CD8-positive, alpha-beta memory T cell (primary cell): ENCODE data around the gene SEMA4D. TPM values are rescaled to one million over a fixed set of nuclear protein-coding genes. Genes with fewer than 3 reads are reported as not detected.

Source experiments
- CTCF ChIA-PET: fragments of 350-600 bp; sonication (Branson Sonifier 250); formaldehyde crosslinking; loops from one replicate; lab custom pipeline; 2021; ENCODE audit warnings: antibody characterized with exemption; lab: Charles Lee
- POLR2A ChIA-PET: fragments of 350-600 bp; sonication (Branson Sonifier 250); formaldehyde crosslinking; loops from one replicate; lab custom pipeline; 2021; ENCODE audit warnings: antibody characterized with exemption; lab: Charles Lee
- DNase-seq, 5 donors: peaks; one replicate each; pipeline versions ENCODE4 v3.0.0 to v3.0.0-alpha.2; 2020 to 2022; ENCODE audit warnings: mixed read lengths in 1 of 5
- H3K27ac ChIP-seq: one replicate; pipeline ENCODE4 v1.7.0; 2013; ENCODE audit warnings: low read depth, mild to moderate bottlenecking, low read length, moderate library complexity
- H3K27me3 ChIP-seq: 2 replicates; pipeline ENCODE4 v1.7.0; 2013; ENCODE audit warnings: low read length, mild to moderate bottlenecking; ENCODE audit not compliant: insufficient read depth, poor library complexity, severe bottlenecking
- H3K36me3 ChIP-seq: 2 replicates; pipeline ENCODE4 v1.7.0; 2013; ENCODE audit warnings: mild to moderate bottlenecking, low read length, moderate library complexity; ENCODE audit not compliant: insufficient read depth
- H3K4me1 ChIP-seq: 2 replicates; pipeline ENCODE4 v1.7.0; 2013; ENCODE audit warnings: mild to moderate bottlenecking, low read length, moderate library complexity; ENCODE audit not compliant: insufficient read depth
- H3K4me3 ChIP-seq: 2 replicates; pipeline ENCODE4 v1.7.0; 2013; ENCODE audit warnings: mild to moderate bottlenecking, low read length
- H3K9me3 ChIP-seq: 2 replicates; pipeline ENCODE4 v1.7.0; 2013; ENCODE audit warnings: mild to moderate bottlenecking, low read length
- H3K27ac Mint-ChIP-seq, 8 donors: one replicate each; pipeline ENCODE4 v1.8.0; 2020 to 2021; ENCODE audit warnings: mixed read lengths in 8 of 8, mild to moderate bottlenecking in 6 of 8, inconsistent platforms in 3 of 8, moderate library complexity in 3 of 8
- H3K27me3 Mint-ChIP-seq, 2 donors: one replicate each; pipeline ENCODE4 v1.8.0; 2020 to 2021; ENCODE audit warnings: mixed read lengths in 2 of 2, mild to moderate bottlenecking in 1 of 2, moderate library complexity in 1 of 2
- H3K36me3 Mint-ChIP-seq, 3 donors: one replicate each; pipeline ENCODE4 v1.8.0; 2020 to 2021; ENCODE audit warnings: mixed read lengths in 3 of 3, inconsistent platforms in 1 of 3, mild to moderate bottlenecking in 1 of 3
- H3K4me1 Mint-ChIP-seq, 3 donors: one replicate each; pipeline ENCODE4 v1.8.0; 2020 to 2021; ENCODE audit warnings: mixed read lengths in 3 of 3, inconsistent platforms in 1 of 3, mild to moderate bottlenecking in 1 of 3
- H3K4me3 Mint-ChIP-seq, 7 donors: one replicate each; pipeline ENCODE4 v1.8.0; 2020 to 2021; ENCODE audit warnings: mixed read lengths in 7 of 7, mild to moderate bottlenecking in 6 of 7, moderate library complexity in 4 of 7, inconsistent platforms in 2 of 7
- H3K9me3 Mint-ChIP-seq, 5 donors: one replicate each; pipeline ENCODE4 v1.8.0; 2020 to 2022; ENCODE audit warnings: mixed read lengths in 5 of 5, mild to moderate bottlenecking in 3 of 5, moderate library complexity in 2 of 5, inconsistent platforms in 1 of 5
- polyA plus RNA-seq: library from polyadenylated mRNA; unstranded; fragments of 300-500 nt; fragmentation: Illumina TruSeq; gene quantifications from one replicate; pipeline ENCODE4 v1.2.3, GENCODE V29; 2021
- total RNA-seq, 2 experiments: library from RNA; stranded (reverse); gene quantifications; one replicate each; pipeline ENCODE4 v1.2.3, GENCODE V29; 2021

Gene SEMA4D
- total and polyA plus RNA-seq, 3 experiments from 2014 or later = 227 to 243 (median 238) TPM

DNA sequence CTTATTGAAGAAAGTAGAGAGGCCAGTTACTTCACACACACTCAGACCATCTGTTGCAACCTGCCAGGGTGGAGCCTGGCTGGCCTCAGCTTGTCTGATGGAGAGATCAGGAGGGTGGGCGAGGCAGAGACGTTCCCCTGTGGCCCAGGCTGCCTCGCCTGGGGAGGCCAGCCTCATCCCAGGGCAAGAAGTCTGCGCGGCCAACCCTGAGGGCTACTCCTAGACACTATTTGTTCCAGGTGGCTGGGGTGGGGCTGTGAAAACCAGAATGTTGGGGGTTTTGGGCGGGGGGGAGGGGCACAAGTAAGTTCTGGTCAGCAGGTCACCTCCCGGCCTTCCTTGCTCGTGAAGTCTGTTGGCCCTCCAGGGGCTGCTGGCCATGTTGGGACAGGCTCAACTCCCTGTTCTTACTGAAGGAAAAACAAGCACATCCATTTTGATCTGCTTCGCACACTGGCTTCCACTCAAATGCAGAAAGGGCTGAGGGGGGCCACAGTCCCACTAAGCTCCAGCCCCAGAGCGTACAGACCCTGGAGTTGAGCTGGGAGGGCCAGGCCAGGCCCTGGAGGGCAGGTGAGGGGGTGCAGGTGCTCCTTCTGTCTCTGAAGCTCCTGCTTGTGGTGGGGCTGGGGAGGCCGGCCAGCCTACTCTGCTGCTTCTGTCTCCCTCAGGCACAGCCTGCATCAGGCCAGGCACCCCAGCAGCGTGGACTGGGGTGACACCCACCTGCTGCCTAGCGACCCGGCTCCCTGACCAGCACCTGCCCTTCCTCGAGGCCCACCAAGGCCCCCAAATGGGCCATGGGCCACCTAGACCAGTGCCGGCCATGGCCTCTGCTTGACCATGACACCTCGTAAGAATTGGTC is 133.0 kb downstream of the SEMA4D start:
- no peak overlapping the region for H3K27ac ChIP-seq
- peaks cover 0 to 49% (median 16%) of the 10 kb centered on the region in 3 donors for H3K36me3 Mint-ChIP-seq
- H3K4me3 ChIP-seq = no peak overlapping the region
- ChIA-PET POLR2A (no interaction called here), CTCF (no interaction called here)
- H3K36me3 ChIP-seq = peaks cover 39% of the 10 kb centered on the region
- DNase-seq = no peak
- H3K27me3 ChIP-seq = no peaks in the 10 kb centered on the region
- H3K9me3 ChIP-seq = no peaks in the 10 kb centered on the region
- no peaks in the 10 kb centered on the region for H3K4me1 ChIP-seq
- H3K4me3 Mint-ChIP-seq = peak overlapping the region in 1 of 7 donors; percentile 18
- peak overlapping the region in 6 of 8 donors; percentile 33 to 62 (median 40) for H3K27ac Mint-ChIP-seq
- H3K27me3 Mint-ChIP-seq = no peaks in the 10 kb centered on the region
- H3K9me3 Mint-ChIP-seq = no peaks in the 10 kb centered on the region
- H3K4me1 Mint-ChIP-seq = peaks cover 0 to 20% (median 2%) of the 10 kb centered on the region in 3 donors

GRCh38 chr9:89363921-89364665 is 133.8 kb downstream of the SEMA4D start:
- no peak for DNase-seq
- Histone ChIP-seq H3K4me3 (no peak overlapping the region), H3K27me3 (no peaks in the 10 kb centered on the region), H3K4me1 (no peaks in the 10 kb centered on the region), H3K27ac (no peak overlapping the region), H3K36me3 (peaks cover 45% of the 10 kb centered on the region), H3K9me3 (no peaks in the 10 kb centered on the region)
- ChIA-PET CTCF (no interaction called here), POLR2A (no interaction called here)
- peaks cover 0 to 22% (median 2%) of the 10 kb centered on the region in 3 donors for H3K4me1 Mint-ChIP-seq
- H3K27me3 Mint-ChIP-seq = no peaks in the 10 kb centered on the region
- no peaks in the 10 kb centered on the region for H3K9me3 Mint-ChIP-seq
- peak overlapping the region in 5 of 8 donors; percentile 19 to 87 (median 39) for H3K27ac Mint-ChIP-seq
- peaks cover 0 to 57% (median 17%) of the 10 kb centered on the region in 3 donors for H3K36me3 Mint-ChIP-seq
- H3K4me3 Mint-ChIP-seq = no peak overlapping the region

DNA sequence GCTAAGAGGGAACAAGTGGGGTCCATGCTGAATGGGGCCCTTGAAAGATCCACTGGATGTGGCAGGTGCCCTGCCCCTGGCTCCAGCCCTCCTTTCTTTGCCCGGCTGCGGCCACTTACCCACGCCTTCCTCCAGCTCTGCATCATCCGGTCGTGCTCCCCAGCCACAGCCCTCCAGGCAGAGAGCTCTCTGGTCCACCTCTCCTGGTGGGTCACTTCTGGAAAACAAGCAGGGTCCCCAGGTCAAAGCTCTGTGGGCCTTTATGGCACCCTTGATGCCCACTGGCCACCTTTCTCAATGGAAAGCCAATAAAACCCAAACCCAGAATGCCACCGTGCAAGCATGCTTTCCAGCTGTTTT is 134.6 kb downstream of the SEMA4D start:
- Mint-ChIP-seq H3K4me1 (peaks cover 0 to 19% (median 2%) of the 10 kb centered on the region in 3 donors), H3K27me3 (no peaks in the 10 kb centered on the region), H3K27ac (peak overlapping the region in 3 of 8 donors; percentile 11 to 51 (median 21)), H3K36me3 (peaks cover 0 to 65% (median 17%) of the 10 kb centered on the region in 3 donors), H3K4me3 (peak overlapping the region in 1 of 7 donors; percentile 56), H3K9me3 (no peaks in the 10 kb centered on the region)
- ChIA-PET CTCF (interaction anchor here (1.0 kb wide), 1 partner anchor 11 kb away, joined by 3 read pairs; no protein-coding TSS in a partner anchor), POLR2A (no interaction called here)
- no peaks in the 10 kb centered on the region for H3K27me3 ChIP-seq
- no peaks in the 10 kb centered on the region for H3K4me1 ChIP-seq
- H3K27ac ChIP-seq = no peak overlapping the region
- no peak overlapping the region for H3K4me3 ChIP-seq
- H3K9me3 ChIP-seq = no peaks in the 10 kb centered on the region
- no peak for DNase-seq
- peaks cover 53% of the 10 kb centered on the region for H3K36me3 ChIP-seq

DNA sequence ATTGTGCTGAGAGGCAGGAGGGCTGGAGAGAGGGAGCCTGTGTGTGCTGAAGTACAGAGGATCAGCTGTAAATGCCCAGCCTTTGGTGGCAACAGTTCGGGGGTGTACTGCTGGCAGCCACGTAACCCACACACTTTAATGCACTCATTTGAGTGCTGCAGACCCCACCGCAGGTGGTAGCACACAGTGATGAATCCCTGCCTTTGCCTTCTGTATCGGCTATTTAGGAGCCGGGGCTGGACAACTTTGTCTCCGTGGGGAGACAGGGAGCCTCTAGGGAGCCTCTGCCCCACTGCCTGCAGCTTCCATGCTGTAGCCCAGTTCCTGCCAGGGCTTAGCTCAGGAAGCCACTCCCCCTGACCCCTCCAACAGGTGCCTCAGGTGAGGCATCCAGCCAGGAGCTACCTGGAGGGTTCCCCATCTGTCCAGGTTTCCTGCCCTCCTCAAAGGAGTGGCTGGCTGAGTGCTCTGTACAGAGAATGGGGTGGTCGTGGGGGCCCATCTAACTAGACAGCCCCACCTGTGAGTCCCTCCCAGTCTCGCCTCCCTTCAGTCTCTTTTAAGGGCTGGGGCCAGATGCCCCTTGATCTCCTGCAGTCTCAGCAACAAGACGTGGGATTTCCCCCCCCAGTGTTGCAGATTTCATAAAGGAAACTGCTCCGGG is 135.1 kb downstream of the SEMA4D start:
- DNase-seq = no peak
- ChIA-PET CTCF (interaction anchor here (1.0 kb wide), 1 partner anchor 10 kb away, joined by 3 read pairs; no protein-coding TSS in a partner anchor), POLR2A (no interaction called here)
- Mint-ChIP-seq H3K36me3 (peaks cover 0 to 70% (median 17%) of the 10 kb centered on the region in 3 donors), H3K4me3 (no peak overlapping the region), H3K27ac (peak overlapping the region in 1 of 8 donors; percentile 21), H3K9me3 (no peaks in the 10 kb centered on the region), H3K27me3 (no peaks in the 10 kb centered on the region), H3K4me1 (peaks cover 0 to 17% (median 2%) of the 10 kb centered on the region in 3 donors)
- Histone ChIP-seq H3K27me3 (no peaks in the 10 kb centered on the region), H3K9me3 (no peaks in the 10 kb centered on the region), H3K36me3 (peaks cover 58% of the 10 kb centered on the region), H3K27ac (no peak overlapping the region), H3K4me3 (no peak overlapping the region), H3K4me1 (no peaks in the 10 kb centered on the region)

GRCh38 chr9:89361816-89362646 is 135.9 kb downstream of the SEMA4D start:
- Histone ChIP-seq H3K36me3 (peaks cover 65% of the 10 kb centered on the region), H3K27me3 (no peaks in the 10 kb centered on the region), H3K9me3 (no peaks in the 10 kb centered on the region), H3K4me3 (no peak overlapping the region), H3K27ac (no peak overlapping the region), H3K4me1 (no peaks in the 10 kb centered on the region)
- CTCF ChIA-PET = interaction anchor here (1.0 kb wide), 1 partner anchor 10 kb away, joined by 3 read pairs; no protein-coding TSS in a partner anchor
- POLR2A ChIA-PET = no interaction called here
- H3K36me3 Mint-ChIP-seq = peaks cover 0 to 78% (median 17%) of the 10 kb centered on the region in 3 donors
- DNase-seq = no peak
- H3K9me3 Mint-ChIP-seq = no peaks in the 10 kb centered on the region
- peaks cover 0 to 24% (median 3%) of the 10 kb centered on the region in 3 donors for H3K4me1 Mint-ChIP-seq
- peak overlapping the region in 6 of 8 donors; percentile 14 to 71 (median 46) for H3K27ac Mint-ChIP-seq
- peak overlapping the region in 1 of 7 donors; percentile 23 for H3K4me3 Mint-ChIP-seq
- no peaks in the 10 kb centered on the region for H3K27me3 Mint-ChIP-seq

- POLR2A ChIA-PET = no interaction called here
Measured at GRCh38 chr9:89361031-89361430, 136.9 kb downstream of the SEMA4D start.

GRCh38 chr9:89360465-89360864 is 137.4 kb downstream of the SEMA4D start:
- Mint-ChIP-seq H3K27me3 (no peaks in the 10 kb centered on the region), H3K9me3 (no peaks in the 10 kb centered on the region), H3K4me3 (no peak overlapping the region), H3K27ac (peak overlapping the region in 5 of 8 donors; percentile 57 to 83 (median 68)), H3K4me1 (peaks cover 3 to 29% (median 5%) of the 10 kb centered on the region in 3 donors), H3K36me3 (peaks cover 0 to 83% (median 25%) of the 10 kb centered on the region in 3 donors)
- CTCF ChIA-PET = interaction anchor here (1.1 to 1.2 kb wide), 2 partner anchors 11 to 188 kb away, joined by 3 read pairs; no protein-coding TSS in a partner anchor
- Histone ChIP-seq H3K4me1 (no peaks in the 10 kb centered on the region), H3K27me3 (no peaks in the 10 kb centered on the region), H3K9me3 (no peaks in the 10 kb centered on the region), H3K27ac (no peak overlapping the region), H3K4me3 (no peak overlapping the region), H3K36me3 (peaks cover 75% of the 10 kb centered on the region)
- no peak for DNase-seq
- POLR2A ChIA-PET = no interaction called here

More at GRCh38 chr9:89361031-89361430, 136.9 kb downstream of the SEMA4D start:
- no peak overlapping the region for H3K27ac ChIP-seq
- H3K9me3 Mint-ChIP-seq = no peaks in the 10 kb centered on the region
- no peaks in the 10 kb centered on the region for H3K27me3 Mint-ChIP-seq
- no peak overlapping the region for H3K4me3 ChIP-seq
- H3K36me3 ChIP-seq = peaks cover 75% of the 10 kb centered on the region
- peak overlapping the region in 1 of 7 donors; percentile 7 for H3K4me3 Mint-ChIP-seq
- H3K36me3 Mint-ChIP-seq = peaks cover 0 to 82% (median 22%) of the 10 kb centered on the region in 3 donors
- CTCF ChIA-PET = interaction anchor here (1.1 kb wide), 1 partner anchor 12 kb away, joined by 3 read pairs; no protein-coding TSS in a partner anchor
- H3K4me1 Mint-ChIP-seq = peaks cover 3 to 29% (median 5%) of the 10 kb centered on the region in 3 donors
- H3K27me3 ChIP-seq = no peaks in the 10 kb centered on the region
- peak overlapping the region; percentile 14 to 83 (median 58) for H3K27ac Mint-ChIP-seq
- H3K9me3 ChIP-seq = no peaks in the 10 kb centered on the region
- no peaks in the 10 kb centered on the region for H3K4me1 ChIP-seq
- no peak for DNase-seq
